Uterine smooth muscle cell (primary cell): ENCODE results near the gene PPP6R1. TPM values are rescaled to one million over a fixed set of nuclear protein-coding genes. Genes with fewer than 3 reads are reported as not detected.

ENCODE experiments used
- total RNA-seq: library from RNA; depleted of rRNA; stranded (reverse); fragments of >200 nt; gene quantifications from 2 replicates; pipeline ENCODE4 v1.2.3, GENCODE V29; 2014

PPP6R1 gene
- 34.7 and 45.9 TPM in 2 replicates for total RNA-seq

GRCh38 chr19:55258828-55259539 is at the start of gene PPP6R1:
Gene PPP6R1 (minus strand): TSS chr19:55259017. CDS start chr19:55247103, 11,914 bp downstream.

DNA sequence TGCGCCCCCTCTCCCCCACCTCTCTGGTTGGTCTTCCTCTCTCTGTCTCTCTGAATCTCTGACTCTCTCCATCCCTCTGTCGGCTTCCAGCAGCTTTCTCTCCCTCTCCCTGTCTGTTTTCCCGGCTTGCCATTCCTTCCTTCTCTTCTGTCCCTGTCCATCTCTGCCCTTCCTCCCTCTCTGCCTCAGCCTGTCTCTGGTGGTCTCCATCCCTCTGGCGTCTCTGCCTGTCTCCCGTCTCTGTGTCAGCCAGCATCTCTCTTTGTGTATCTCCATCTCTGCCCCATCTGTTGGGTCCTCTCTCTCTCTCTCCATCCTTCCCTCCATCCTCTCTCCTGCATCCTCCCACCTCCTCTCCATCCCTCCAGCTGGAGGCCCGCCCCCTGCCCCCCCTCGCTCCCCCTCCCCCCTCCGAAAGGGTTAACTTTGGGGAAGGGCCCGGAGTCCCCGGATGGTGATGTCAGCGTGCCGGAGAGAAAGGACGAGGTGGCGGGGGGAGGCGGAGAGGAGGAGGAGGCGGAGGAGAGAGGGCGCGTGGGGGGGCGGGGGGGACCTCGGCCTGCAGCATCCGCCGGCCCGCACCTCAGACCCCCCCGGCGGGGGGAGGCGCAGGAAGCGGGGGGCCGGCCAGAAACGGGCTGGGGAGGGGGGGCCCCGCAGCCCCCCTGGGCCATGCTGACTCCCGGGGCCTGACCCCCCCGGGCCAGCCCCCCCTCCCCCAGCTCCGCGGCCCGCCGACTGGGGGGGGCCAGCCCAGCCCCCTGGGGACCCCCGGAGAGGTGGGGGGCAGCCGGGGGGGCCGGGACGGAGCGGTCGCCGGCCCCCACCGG is 24.9 kb upstream of the PPP6R1 start, which contains the start of gene BRSK1:
BRSK1 (plus strand) TSS at position 450 of the 830 bp plus-strand sequence. CDS start 446 bp downstream, outside the sequence.

DNA sequence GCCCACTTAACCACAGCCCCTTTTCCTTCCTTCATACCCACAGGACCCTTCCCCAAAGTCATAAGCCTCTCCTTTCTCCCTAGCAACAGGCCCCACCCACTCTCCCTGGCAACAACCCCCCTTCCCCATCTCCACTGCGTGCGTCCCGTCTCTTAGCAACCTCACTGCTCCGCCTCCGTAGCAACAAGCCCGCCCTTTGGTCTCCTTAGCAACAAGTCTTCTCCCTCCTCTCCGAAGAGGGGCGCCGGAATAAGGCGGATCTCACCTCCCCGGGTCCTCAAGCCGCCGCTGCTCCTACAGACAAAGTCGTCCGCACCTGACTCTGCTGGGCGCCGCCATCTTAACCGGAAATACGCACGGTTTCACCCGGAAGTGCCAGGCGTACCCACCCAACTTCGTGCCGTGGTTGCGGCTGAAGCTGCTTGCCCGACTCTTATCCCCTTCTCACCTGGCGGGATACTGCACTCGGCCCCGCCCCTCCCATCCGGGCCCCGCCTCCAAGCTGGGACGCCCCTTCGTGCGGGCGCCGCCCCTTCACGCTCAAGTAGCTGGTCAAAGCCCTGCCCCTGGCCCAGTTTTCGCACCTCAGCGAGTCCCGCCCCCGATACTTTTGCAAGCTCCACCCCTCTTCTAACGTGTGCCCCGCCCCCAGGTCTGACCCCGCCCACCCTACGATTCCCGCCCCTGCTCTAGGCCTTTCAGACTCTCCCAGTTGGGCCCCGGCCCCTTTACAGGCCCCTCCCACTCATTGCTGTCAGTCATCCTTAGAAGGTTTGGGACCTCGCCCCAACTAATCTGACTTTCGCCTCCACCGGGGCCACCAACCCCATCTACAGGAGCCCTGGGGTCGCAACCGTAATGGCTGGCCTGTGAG is 21.2 kb upstream of the PPP6R1 start, which contains the start of gene HSPBP1:
HSPBP1 (minus strand) TSS at position 341 of the 874 bp plus-strand sequence. CDS start 502 bp downstream, outside the sequence.

DNA sequence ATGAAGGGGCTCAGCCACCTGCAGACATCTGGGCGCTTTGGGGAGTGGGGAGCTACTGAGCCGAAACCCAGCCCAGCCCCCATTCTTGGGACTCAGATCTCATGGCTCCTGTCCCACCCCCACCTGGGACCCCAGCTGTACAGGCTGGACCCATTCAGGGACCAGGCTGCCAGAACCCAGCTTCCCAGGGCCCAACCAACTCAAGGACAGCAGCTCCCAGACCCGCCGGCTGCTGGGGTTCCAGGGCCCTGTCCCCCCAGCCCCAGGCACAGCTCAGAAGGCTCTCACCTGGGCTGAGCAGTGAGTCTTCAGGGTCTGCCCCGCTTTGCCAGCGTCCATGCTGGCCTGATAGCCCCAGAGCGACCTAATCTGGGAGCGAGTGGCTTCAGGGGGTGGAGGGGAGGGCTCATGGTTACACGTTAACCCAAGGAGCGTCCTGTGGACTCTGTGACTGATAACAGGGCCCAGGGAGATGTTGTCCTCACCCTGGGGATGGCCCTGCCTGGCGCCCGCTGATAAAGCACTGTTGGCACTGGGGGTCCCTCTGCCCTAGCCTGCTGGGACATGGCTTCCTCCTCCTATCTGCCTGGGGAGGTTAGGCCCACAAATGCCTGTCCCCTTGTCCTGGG is 30.3 kb downstream of the PPP6R1 start, which contains the start of gene TMEM86B:
TMEM86B (minus strand) TSS at position 361 of the 629 bp plus-strand sequence; CDS start at position 339, 22 bp downstream.

GRCh38 chr19:55208880-55209692 is 49.7 kb downstream of the PPP6R1 start, which contains the start of gene PTPRH:
Gene PTPRH (minus strand): TSS chr19:55209501. CDS start chr19:55209433, 68 bp downstream.

Other genes with a start within 250 kb of the PPP6R1 start
- gene GP6, start 220.8 kb downstream of the PPP6R1 start, total RNA-seq: not detected in 2 replicates
- gene RDH13, start 195.9 kb downstream of the PPP6R1 start, total RNA-seq: 10.7 and 11.0 TPM in 2 replicates
- gene EPS8L1, start 183.1 kb downstream of the PPP6R1 start, total RNA-seq: 0.75 and 1.8 TPM in 2 replicates
- 44.6 and 50.9 TPM in 2 replicates for gene PPP1R12C, start 141.4 kb downstream of the PPP6R1 start, total RNA-seq
- gene TNNT1, start 109.8 kb downstream of the PPP6R1 start, total RNA-seq: 4.1 and 4.5 TPM in 2 replicates
- not detected in 2 replicates for gene TNNI3, start 101.3 kb downstream of the PPP6R1 start, total RNA-seq
- 0.33 and 0.75 TPM in 2 replicates for gene DNAAF3, start 92.4 kb downstream of the PPP6R1 start, total RNA-seq
- gene SYT5, start 78.7 kb downstream of the PPP6R1 start, total RNA-seq: under 0.01 and 0.12 TPM in 2 replicates
- 7.4 and 15.3 TPM in 2 replicates for gene PTPRH, start 49.5 kb downstream of the PPP6R1 start, total RNA-seq
- gene TMEM86B, start 30.3 kb downstream of the PPP6R1 start, total RNA-seq: 1.6 and 1.7 TPM in 2 replicates
- gene HSPBP1, start 21.1 kb upstream of the PPP6R1 start, total RNA-seq: 32.7 and 45.6 TPM in 2 replicates
- 7.0 and 9.2 TPM in 2 replicates for gene BRSK1, start 25.0 kb upstream of the PPP6R1 start, total RNA-seq
- not detected in 2 replicates for gene TMEM150B, start 66.3 kb upstream of the PPP6R1 start, total RNA-seq
- 6.5 and 12.1 TPM in 2 replicates for gene KMT5C, start 80.9 kb upstream of the PPP6R1 start, total RNA-seq
- gene COX6B2, start 95.7 kb upstream of the PPP6R1 start, total RNA-seq: not detected in 2 replicates
- gene GARIN5B, start 104.2 kb upstream of the PPP6R1 start, total RNA-seq: not detected in 2 replicates
- gene IL11, start 111.4 kb upstream of the PPP6R1 start, total RNA-seq: 6.9 and 8.5 TPM in 2 replicates
- gene TMEM190, start 117.8 kb upstream of the PPP6R1 start, total RNA-seq: 0.37 TPM in 1 of 2 replicates, not detected in the other
- 0.33 and 0.75 TPM in 2 replicates for gene TMEM238, start 125.3 kb upstream of the PPP6R1 start, total RNA-seq
- 393 and 410 TPM in 2 replicates for gene RPL28, start 126.9 kb upstream of the PPP6R1 start, total RNA-seq
- gene UBE2S, start 148.8 kb upstream of the PPP6R1 start, total RNA-seq: 268 and 487 TPM in 2 replicates
- gene SHISA7, start 184.3 kb upstream of the PPP6R1 start, total RNA-seq: not detected in 2 replicates
- 52.5 and 63.2 TPM in 2 replicates for gene ISOC2, start 202.6 kb upstream of the PPP6R1 start, total RNA-seq
- not detected in 2 replicates for gene C19orf85, start 205.7 kb upstream of the PPP6R1 start, total RNA-seq
- gene ZNF628, start 217.6 kb upstream of the PPP6R1 start, total RNA-seq: 1.5 and 1.9 TPM in 2 replicates
- gene NAT14, start 226.2 kb upstream of the PPP6R1 start, total RNA-seq: 19.1 and 29.9 TPM in 2 replicates
- 22.4 and 38.0 TPM in 2 replicates for gene SSC5D, start 229.4 kb upstream of the PPP6R1 start, total RNA-seq